GM12878 (cell line): Measurements from ENCODE around the gene TOX2. TPM values are rescaled to one million over a fixed set of nuclear protein-coding genes. Genes with fewer than 3 reads are reported as not detected.

ENCODE experiments used
- ATF2 ChIP-seq: IDR thresholded peaks from 2 replicates; pipeline ENCODE4 v1.6.1; 2012; ENCODE audit warnings: low read length, inconsistent platforms
- BHLHE40 ChIP-seq, 2 experiments: fragments of 450-650 bp in 1 of 2; IDR thresholded peaks; 2 replicates each; pipeline ENCODE4 v1.6.1; 2011 to 2017; ENCODE audit warnings: low read depth in 2 of 2, borderline replicate concordance in 1 of 2, improper control_type of control experiment in 1 of 2, low read length in 1 of 2, mild to moderate bottlenecking in 1 of 2
- HDAC6 ChIP-seq: fragments of 200-600 bp; sonication (generic); IDR thresholded peaks from one replicate; pipeline ENCODE4 v1.8.0; 2017; ENCODE audit warnings: antibody characterized with exemption; ENCODE audit not compliant: unreplicated experiment
- MYB ChIP-seq: fragments of 150-350 bp; IDR thresholded peaks from 2 replicates; pipeline ENCODE4 v1.6.1; 2014; ENCODE audit warnings: mild to moderate bottlenecking, low read depth, low read length, borderline replicate concordance
- MYC ChIP-seq: IDR thresholded peaks from 2 replicates; pipeline ENCODE4 v1.6.1; 2011; ENCODE audit warnings: mild to moderate bottlenecking, low read length, moderate library complexity, inconsistent platforms; ENCODE audit not compliant: insufficient read depth, insufficient replicate concordance, insufficient read length, severe bottlenecking
- NFIC ChIP-seq: IDR thresholded peaks from 2 replicates; pipeline ENCODE4 v1.6.1; 2012; ENCODE audit warnings: low read depth, mild to moderate bottlenecking, inconsistent platforms, low read length, moderate library complexity
- NR2C1 ChIP-seq: fragments of 450-650 bp; IDR thresholded peaks from 2 replicates; pipeline ENCODE4 v1.6.1; 2017; ENCODE audit warnings: antibody characterized with exemption, mild to moderate bottlenecking, moderate library complexity
- POLR2A ChIP-seq: IDR thresholded peaks from 2 replicates; pipeline ENCODE4 v1.6.1; 2011; ENCODE audit warnings: low read depth, mild to moderate bottlenecking, low read length
- POLR2AphosphoS2 ChIP-seq: IDR thresholded peaks from 2 replicates; pipeline ENCODE4 v1.6.1; 2011; ENCODE audit warnings: low read depth, mild to moderate bottlenecking, low read length, improper control_type of control experiment, moderate library complexity
- RB1 ChIP-seq: fragments of 450-650 bp; formaldehyde crosslinking; IDR thresholded peaks from 2 replicates; pipeline ENCODE4 v1.6.1; 2017; ENCODE audit warnings: mild to moderate bottlenecking, borderline replicate concordance
- RELB ChIP-seq: fragments of 450-650 bp; IDR thresholded peaks from 2 replicates; pipeline ENCODE4 v1.6.1; 2017; ENCODE audit warnings: low read depth, mild to moderate bottlenecking, moderate library complexity
- TAF1 ChIP-seq: IDR thresholded peaks from 2 replicates; pipeline ENCODE4 v1.6.1; 2011; ENCODE audit warnings: mild to moderate bottlenecking, low read depth, low read length, borderline replicate concordance
- TBL1XR1 ChIP-seq: IDR thresholded peaks from 2 replicates; pipeline ENCODE4 v1.6.1; 2012; ENCODE audit warnings: low read depth, low read length, improper control_type of control experiment
- ZZZ3 ChIP-seq: IDR thresholded peaks from 2 replicates; pipeline ENCODE4 v1.6.1; 2011; ENCODE audit warnings: low read depth; ENCODE audit not compliant: control insufficient read depth, insufficient read length
- polyA plus RNA-seq, 11 experiments: library from polyadenylated mRNA; depleted of rRNA in 4 of 11; unstranded in 6 of 11; stranded (reverse) in 5 of 11; fragments of >200 nt; fragmentation: Nextera tagmentation in 4 of 11; fragmentation: Illumina TruSeq in 1 of 11; extraction: Ambion mirVana in 4 of 11; extraction: Trizol in 1 of 11; gene quantifications; 1 replicate in 1 of 11; 2 replicates in 10 of 11; pipeline versions ENCODE4 v1.2.1 to v1.2.3, GENCODE V29; 2011 to 2016; ENCODE audit warnings: inconsistent platforms in 2 of 11, missing spikeins in 2 of 11, low read depth in 1 of 11
- total RNA-seq, 4 experiments: library from RNA; depleted of rRNA in 3 of 4; stranded (reverse); fragments of >200 nt in 3 of 4; fragmentation: Illumina TruSeq in 1 of 4; extraction: Trizol in 1 of 4; gene quantifications; 2 replicates each; pipeline versions ENCODE4 v1.2.1 to v1.2.3, GENCODE V29; 2013 to 2021
- TF ChIP-seq, protein P1 (sequence below): fragments of 150-350 bp; IDR thresholded peaks from 2 replicates; pipeline ENCODE4 v1.6.1; 2016; ENCODE audit warnings: low read depth, low read length
- TF ChIP-seq, protein P2 (sequence below): fragments of 450-650 bp; IDR thresholded peaks from 2 replicates; pipeline ENCODE4 v1.6.1; 2014; ENCODE audit warnings: mild to moderate bottlenecking
- TF ChIP-seq, protein P3 (sequence below): fragments of 450-650 bp; formaldehyde crosslinking; IDR thresholded peaks from 2 replicates; pipeline ENCODE4 v1.5.0; 2022; ENCODE audit warnings: mild to moderate bottlenecking, missing genetic modification characterization

The TOX2 gene
- total and polyA plus RNA-seq, 10 of the 15 experiments (the other 5 are each of a cell fraction or from before 2014, with no cell fraction given): 2.6 to 40.5 (median 7.9) TPM

GRCh38 chr20:43949741-43950618, 35.3 kb downstream of the TOX2 start (continued):
- TF ChIP-seq, protein P1, sequence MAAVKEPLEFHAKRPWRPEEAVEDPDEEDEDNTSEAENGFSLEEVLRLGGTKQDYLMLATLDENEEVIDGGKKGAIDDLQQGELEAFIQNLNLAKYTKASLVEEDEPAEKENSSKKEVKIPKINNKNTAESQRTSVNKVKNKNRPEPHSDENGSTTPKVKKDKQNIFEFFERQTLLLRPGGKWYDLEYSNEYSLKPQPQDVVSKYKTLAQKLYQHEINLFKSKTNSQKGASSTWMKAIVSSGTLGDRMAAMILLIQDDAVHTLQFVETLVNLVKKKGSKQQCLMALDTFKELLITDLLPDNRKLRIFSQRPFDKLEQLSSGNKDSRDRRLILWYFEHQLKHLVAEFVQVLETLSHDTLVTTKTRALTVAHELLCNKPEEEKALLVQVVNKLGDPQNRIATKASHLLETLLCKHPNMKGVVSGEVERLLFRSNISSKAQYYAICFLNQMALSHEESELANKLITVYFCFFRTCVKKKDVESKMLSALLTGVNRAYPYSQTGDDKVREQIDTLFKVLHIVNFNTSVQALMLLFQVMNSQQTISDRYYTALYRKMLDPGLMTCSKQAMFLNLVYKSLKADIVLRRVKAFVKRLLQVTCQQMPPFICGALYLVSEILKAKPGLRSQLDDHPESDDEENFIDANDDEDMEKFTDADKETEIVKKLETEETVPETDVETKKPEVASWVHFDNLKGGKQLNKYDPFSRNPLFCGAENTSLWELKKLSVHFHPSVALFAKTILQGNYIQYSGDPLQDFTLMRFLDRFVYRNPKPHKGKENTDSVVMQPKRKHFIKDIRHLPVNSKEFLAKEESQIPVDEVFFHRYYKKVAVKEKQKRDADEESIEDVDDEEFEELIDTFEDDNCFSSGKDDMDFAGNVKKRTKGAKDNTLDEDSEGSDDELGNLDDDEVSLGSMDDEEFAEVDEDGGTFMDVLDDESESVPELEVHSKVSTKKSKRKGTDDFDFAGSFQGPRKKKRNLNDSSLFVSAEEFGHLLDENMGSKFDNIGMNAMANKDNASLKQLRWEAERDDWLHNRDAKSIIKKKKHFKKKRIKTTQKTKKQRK: no peak
- TF ChIP-seq TAF1 (no peak), MYB (no peak), HDAC6 (no peak), ATF2 (no peak), NR2C1 (no peak), POLR2A (peak; percentile 53), TBL1XR1 (no peak), RB1 (no peak), ZZZ3 (no peak), RELB (no peak; the same call in 1 of the 2 replicates), NFIC (0 out of 2 replicates have a peak, but pooled peaks have one; percentile 52), POLR2AphosphoS2 (no peak), BHLHE40 (IDR thresholded peaks at IDR 0.05; ENCODE audit: borderline replicate concordance in 1 of 2, low read depth in 2 of 2, low read length in 1 of 2) (peak; percentile 19 to 25; a peak in 1 of 4 replicates), MYC (no peak)
- TF ChIP-seq, protein P2, sequence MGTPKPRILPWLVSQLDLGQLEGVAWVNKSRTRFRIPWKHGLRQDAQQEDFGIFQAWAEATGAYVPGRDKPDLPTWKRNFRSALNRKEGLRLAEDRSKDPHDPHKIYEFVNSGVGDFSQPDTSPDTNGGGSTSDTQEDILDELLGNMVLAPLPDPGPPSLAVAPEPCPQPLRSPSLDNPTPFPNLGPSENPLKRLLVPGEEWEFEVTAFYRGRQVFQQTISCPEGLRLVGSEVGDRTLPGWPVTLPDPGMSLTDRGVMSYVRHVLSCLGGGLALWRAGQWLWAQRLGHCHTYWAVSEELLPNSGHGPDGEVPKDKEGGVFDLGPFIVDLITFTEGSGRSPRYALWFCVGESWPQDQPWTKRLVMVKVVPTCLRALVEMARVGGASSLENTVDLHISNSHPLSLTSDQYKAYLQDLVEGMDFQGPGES: no peak
- TF ChIP-seq, protein P3, sequence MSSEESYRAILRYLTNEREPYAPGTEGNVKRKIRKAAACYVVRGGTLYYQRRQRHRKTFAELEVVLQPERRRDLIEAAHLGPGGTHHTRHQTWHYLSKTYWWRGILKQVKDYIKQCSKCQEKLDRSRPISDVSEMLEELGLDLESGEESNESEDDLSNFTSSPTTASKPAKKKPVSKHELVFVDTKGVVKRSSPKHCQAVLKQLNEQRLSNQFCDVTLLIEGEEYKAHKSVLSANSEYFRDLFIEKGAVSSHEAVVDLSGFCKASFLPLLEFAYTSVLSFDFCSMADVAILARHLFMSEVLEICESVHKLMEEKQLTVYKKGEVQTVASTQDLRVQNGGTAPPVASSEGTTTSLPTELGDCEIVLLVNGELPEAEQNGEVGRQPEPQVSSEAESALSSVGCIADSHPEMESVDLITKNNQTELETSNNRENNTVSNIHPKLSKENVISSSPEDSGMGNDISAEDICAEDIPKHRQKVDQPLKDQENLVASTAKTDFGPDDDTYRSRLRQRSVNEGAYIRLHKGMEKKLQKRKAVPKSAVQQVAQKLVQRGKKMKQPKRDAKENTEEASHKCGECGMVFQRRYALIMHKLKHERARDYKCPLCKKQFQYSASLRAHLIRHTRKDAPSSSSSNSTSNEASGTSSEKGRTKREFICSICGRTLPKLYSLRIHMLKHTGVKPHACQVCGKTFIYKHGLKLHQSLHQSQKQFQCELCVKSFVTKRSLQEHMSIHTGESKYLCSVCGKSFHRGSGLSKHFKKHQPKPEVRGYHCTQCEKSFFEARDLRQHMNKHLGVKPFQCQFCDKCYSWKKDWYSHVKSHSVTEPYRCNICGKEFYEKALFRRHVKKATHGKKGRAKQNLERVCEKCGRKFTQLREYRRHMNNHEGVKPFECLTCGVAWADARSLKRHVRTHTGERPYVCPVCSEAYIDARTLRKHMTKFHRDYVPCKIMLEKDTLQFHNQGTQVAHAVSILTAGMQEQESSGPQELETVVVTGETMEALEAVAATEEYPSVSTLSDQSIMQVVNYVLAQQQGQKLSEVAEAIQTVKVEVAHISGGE: no peak
